Esophagus squamous epithelium (tissue), 5 donors: ENCODE data around the gene PEX11A. TPM values are rescaled to one million over a fixed set of nuclear protein-coding genes. Genes with fewer than 3 reads are reported as not detected.

ENCODE experiments used
- DNase-seq: peaks from one replicate; lab custom pipeline; 2025; lab: John Stamatoyannopoulos, UW
- H3K27ac ChIP-seq, 4 donors: fragments of 200-600 bp; sonication (generic); one replicate each; pipeline ENCODE4 v1.5.1; 2016 to 2019; ENCODE audit warnings: mild to moderate bottlenecking in 1 of 4
- H3K27me3 ChIP-seq, 4 donors: fragments of 200-600 bp; sonication (generic); 1 replicate in 3 of 4; 2 replicates in 1 of 4; pipeline versions ENCODE4 v1.5.1 to v1.6.0; 2017 to 2021; ENCODE audit warnings: antibody characterized with exemption in 1 of 4
- H3K36me3 ChIP-seq, 3 donors: fragments of 200-600 bp; sonication (generic); one replicate each; pipeline ENCODE4 v1.5.1; 2016 to 2019
- H3K4me1 ChIP-seq, 3 donors: fragments of 200-600 bp; sonication (generic); one replicate each; pipeline ENCODE4 v1.5.1; 2017 to 2019
- H3K4me3 ChIP-seq, 4 donors: fragments of 200-600 bp; sonication (generic); 1 replicate in 3 of 4; 2 replicates in 1 of 4; pipeline ENCODE4 v1.5.1; 2016 to 2019; ENCODE audit warnings: mild to moderate bottlenecking in 2 of 4, moderate library complexity in 1 of 4
- H3K9me3 ChIP-seq, 3 donors: fragments of 200-600 bp; sonication (generic); one replicate each; pipeline ENCODE4 v1.5.1; 2016 to 2019
- POLR2A ChIP-seq, 4 donors: fragments of 450-650 bp; IDR thresholded peaks; one replicate each; pipeline ENCODE4 v1.6.1; 2017; ENCODE audit warnings: antibody characterized with exemption in 4 of 4, mild to moderate bottlenecking in 4 of 4, moderate library complexity in 3 of 4
- WGBS, 2 donors: methylation state at CpG; one replicate each; pipeline ENCODE4 v1.1.5; 2018; 5-methylcytosine and 5-hydroxymethylcytosine counted together
- intact Hi-C: fragments of 100-400 bp; cut with DNase I; formaldehyde crosslinking; loops from one replicate; pipeline ENCODE4 v1.15.0; 2022
- total RNA-seq, 4 donors: library from RNA; depleted of rRNA; stranded (reverse); fragments of >200 nt; gene quantifications; one replicate each; pipeline ENCODE4 v1.1.0, GENCODE V29; 2016
- TF ChIP-seq, protein P1 (sequence below), 6 experiments: fragments of 450-650 bp in 4 of 6; fragments of 200-600 bp in 2 of 6; sonication (generic) in 2 of 6; IDR thresholded peaks; one replicate each; pipeline ENCODE4 v1.5.1; 2016 to 2019; ENCODE audit warnings: antibody characterized with exemption in 6 of 6, mild to moderate bottlenecking in 4 of 6, moderate library complexity in 4 of 6
- donor health status: DM: yes; HTN: yes; CAD: no.

PEX11A gene
- total RNA-seq, 4 donors from 2014 or later: 3.1 to 6.7 (median 5.6) TPM

DNA sequence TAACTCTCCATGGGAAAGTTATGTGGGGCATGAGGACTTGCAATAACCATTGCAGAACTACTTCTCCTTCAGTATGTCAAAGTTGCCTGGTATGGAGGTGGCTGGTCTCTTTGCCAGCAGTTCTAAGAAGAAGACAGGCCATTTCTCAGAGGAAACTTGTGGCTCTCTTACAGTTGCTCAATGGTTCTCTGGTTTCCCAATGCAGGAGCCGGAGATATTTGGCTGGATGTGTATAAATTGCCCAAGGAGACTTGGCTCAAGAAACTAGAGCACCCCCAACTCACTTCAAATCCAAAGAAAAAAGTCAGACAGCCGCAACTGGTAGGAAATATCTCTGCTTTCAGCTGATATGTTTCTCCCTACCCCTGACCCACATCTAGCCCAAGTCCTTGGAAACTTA is 24.2 kb upstream of the PEX11A start:
- no peak for TF ChIP-seq POLR2A (IDR thresholded peaks at IDR 0.05)
- TF ChIP-seq, protein P1, sequence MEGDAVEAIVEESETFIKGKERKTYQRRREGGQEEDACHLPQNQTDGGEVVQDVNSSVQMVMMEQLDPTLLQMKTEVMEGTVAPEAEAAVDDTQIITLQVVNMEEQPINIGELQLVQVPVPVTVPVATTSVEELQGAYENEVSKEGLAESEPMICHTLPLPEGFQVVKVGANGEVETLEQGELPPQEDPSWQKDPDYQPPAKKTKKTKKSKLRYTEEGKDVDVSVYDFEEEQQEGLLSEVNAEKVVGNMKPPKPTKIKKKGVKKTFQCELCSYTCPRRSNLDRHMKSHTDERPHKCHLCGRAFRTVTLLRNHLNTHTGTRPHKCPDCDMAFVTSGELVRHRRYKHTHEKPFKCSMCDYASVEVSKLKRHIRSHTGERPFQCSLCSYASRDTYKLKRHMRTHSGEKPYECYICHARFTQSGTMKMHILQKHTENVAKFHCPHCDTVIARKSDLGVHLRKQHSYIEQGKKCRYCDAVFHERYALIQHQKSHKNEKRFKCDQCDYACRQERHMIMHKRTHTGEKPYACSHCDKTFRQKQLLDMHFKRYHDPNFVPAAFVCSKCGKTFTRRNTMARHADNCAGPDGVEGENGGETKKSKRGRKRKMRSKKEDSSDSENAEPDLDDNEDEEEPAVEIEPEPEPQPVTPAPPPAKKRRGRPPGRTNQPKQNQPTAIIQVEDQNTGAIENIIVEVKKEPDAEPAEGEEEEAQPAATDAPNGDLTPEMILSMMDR (IDR thresholded peaks at IDR 0.05): no peak
- DNase-seq: no peak
- Histone ChIP-seq H3K27me3 (no peaks in the 10 kb centered on the region), H3K4me1 (no peaks in the 10 kb centered on the region), H3K36me3 (no peaks in the 10 kb centered on the region), H3K4me3 (no peak overlapping the region), H3K9me3 (no peaks in the 10 kb centered on the region), H3K27ac (no peak overlapping the region)
- intact Hi-C loops: no loop called here
- 70 to 100% methylated on average over 1 to 2 of the region's 2 CpGs for WGBS, 2 donors

DNA sequence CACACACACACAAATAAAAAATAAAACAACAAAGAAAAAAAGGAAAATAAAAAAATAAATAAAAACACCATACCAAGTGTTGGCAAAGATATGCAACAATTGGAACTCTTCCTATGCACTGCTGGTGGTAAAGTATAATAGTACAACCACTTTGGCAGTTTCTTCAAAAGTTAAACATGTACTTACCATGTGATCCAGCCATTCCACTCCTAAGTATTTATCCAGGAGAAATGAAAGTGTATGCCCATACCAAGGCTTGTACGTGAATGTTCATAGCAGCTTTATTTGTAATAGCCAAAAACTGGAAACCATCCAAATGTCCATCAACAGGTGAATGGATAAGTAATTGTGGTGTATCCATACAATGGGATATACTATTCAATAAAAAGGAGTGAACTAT is 17.0 kb upstream of the PEX11A start:
- Histone ChIP-seq H3K27ac (no peak overlapping the region), H3K9me3 (no peaks in the 10 kb centered on the region), H3K4me3 (no peak overlapping the region), H3K27me3 (no peaks in the 10 kb centered on the region), H3K4me1 (no peaks in the 10 kb centered on the region), H3K36me3 (no peaks in the 10 kb centered on the region)
- TF ChIP-seq POLR2A (IDR thresholded peaks at IDR 0.05): no peak
- TF ChIP-seq, protein P1 (IDR thresholded peaks at IDR 0.05): no peak
- no peak for DNase-seq
- intact Hi-C loops: no loop called here
- 29 to 64% methylated on average over 1 of the region's 1 CpG for WGBS, 2 donors

DNA sequence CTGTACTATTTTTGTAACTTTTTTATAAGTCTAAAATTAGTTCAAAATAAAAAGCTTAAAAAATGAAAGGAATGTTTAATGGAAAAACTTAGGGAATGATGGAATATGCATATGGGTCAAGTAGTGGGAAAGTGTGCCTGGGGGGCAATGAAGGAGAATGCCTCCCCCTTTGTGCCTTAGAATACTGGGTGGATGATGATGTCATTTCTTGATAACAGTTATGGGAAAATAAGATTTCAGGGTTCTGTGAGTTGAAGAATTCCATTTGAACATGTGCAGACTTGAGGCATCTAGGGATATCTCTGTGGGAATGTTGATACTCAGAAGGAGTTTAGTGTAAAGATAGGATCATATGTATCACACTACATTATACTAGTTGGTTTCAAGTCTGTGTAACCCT is 13.9 kb upstream of the PEX11A start:
- Histone ChIP-seq H3K27me3 (peaks cover 0 to 8% (median 0%) of the 10 kb centered on the region in 4 donors), H3K4me1 (no peaks in the 10 kb centered on the region), H3K9me3 (no peaks in the 10 kb centered on the region), H3K4me3 (no peak overlapping the region), H3K27ac (no peak overlapping the region), H3K36me3 (no peaks in the 10 kb centered on the region)
- DNase-seq: no peak
- no peak for TF ChIP-seq POLR2A (IDR thresholded peaks at IDR 0.05)
- TF ChIP-seq, protein P1 (IDR thresholded peaks at IDR 0.05): no peak
- intact Hi-C loops: no loop called here

DNA sequence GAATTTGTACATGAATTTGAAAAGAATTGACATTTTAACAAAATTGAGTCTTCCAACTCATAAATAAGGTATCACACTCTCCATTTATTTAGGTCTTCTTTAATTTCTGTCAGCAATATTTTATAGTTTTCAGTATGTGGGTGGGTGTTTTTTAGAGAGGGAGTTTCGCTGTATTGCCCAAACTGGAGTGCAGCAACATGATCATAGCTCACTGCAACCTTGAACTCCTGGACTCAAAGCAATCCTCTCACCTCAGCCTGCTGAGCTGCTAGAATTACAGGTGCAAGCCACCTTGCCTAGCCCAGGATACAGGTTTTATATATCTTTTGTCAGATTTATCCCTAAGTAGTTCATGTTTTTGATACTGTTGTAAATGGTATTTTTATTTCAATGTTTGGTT is 4.6 kb upstream of the PEX11A start:
- H3K27me3 ChIP-seq: peaks cover 0 to 2% (median 0%) of the 10 kb centered on the region in 4 donors
- H3K27ac ChIP-seq: no peak overlapping the region
- intact Hi-C loops: no loop called here
- no peaks in the 10 kb centered on the region for H3K36me3 ChIP-seq
- peaks cover 0 to 7% (median 4%) of the 10 kb centered on the region in 3 donors for H3K4me1 ChIP-seq
- WGBS, 2 donors: 75 to 92% methylated on average over 1 of the region's 1 CpG
- no peak for DNase-seq
- H3K4me3 ChIP-seq: no peak overlapping the region
- no peaks in the 10 kb centered on the region for H3K9me3 ChIP-seq
- TF ChIP-seq POLR2A (IDR thresholded peaks at IDR 0.05): no peak
- TF ChIP-seq, protein P1 (IDR thresholded peaks at IDR 0.05): no peak

DNA sequence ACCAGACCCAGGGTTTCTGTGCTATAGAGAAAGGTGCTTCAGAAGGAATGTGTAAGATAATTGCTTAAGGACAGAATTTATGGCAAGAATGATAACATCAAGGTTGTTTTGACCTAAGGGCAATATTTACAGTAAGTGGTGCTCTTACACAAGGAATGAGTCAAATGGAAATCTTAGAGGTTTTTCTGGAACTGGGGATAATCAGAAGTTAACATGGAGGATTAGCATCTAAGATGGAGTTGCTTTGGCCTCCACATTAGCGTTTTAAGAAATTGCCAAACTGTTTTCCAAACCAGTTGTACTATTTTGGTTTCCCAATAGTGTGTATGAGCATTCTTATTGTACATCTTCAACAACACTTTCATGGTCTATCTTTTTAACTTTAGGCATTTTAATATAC is 3.1 kb upstream of the PEX11A start:
- H3K4me3 ChIP-seq: no peak overlapping the region
- H3K9me3 ChIP-seq: no peaks in the 10 kb centered on the region
- H3K27ac ChIP-seq: no peak overlapping the region
- H3K27me3 ChIP-seq: no peaks in the 10 kb centered on the region
- H3K4me1 ChIP-seq: peaks cover 5 to 22% (median 17%) of the 10 kb centered on the region in 3 donors
- no peaks in the 10 kb centered on the region for H3K36me3 ChIP-seq
- WGBS, 2 donors: 63 to 93% methylated on average over 1 of the region's 1 CpG
- intact Hi-C loops: no loop called here
- TF ChIP-seq, protein P1 (IDR thresholded peaks at IDR 0.05): no peak
- TF ChIP-seq POLR2A (IDR thresholded peaks at IDR 0.05): no peak
- DNase-seq: no peak
